ENCODE results near the gene MUCL3.
A peak's percentile ranks its signal among the peaks of the same experiment; 100 is the strongest.
"Not testable (repeated sequence)": the region's sequence is repeated elsewhere in the genome, so short reads cannot be mapped to it uniquely, and the experiment has no call there.

The MUCL3 gene

DNA sequence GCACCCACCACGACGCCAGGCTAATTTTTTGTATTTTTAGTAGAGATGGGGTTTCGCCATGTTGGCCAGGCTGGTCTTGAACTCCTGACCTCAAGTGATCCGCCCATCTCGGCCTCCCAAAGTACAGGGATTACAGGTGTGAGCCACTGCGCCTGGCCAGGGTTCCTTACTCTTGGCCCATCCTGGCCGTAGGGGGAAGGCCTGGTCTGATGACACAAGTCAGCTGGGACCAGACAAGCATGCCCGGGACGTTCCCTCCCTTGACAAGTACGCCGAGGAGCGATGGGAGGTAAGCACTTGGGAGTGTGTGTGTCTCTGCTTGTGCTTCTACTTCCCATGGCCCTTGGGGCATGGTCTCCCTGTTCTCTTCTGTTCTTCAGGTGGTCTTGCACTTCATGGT lies 30.3 kb upstream of the MUCL3 start:
- DNase-seq (ENCODE audit: low spot score): not testable (repeated sequence)

DNA sequence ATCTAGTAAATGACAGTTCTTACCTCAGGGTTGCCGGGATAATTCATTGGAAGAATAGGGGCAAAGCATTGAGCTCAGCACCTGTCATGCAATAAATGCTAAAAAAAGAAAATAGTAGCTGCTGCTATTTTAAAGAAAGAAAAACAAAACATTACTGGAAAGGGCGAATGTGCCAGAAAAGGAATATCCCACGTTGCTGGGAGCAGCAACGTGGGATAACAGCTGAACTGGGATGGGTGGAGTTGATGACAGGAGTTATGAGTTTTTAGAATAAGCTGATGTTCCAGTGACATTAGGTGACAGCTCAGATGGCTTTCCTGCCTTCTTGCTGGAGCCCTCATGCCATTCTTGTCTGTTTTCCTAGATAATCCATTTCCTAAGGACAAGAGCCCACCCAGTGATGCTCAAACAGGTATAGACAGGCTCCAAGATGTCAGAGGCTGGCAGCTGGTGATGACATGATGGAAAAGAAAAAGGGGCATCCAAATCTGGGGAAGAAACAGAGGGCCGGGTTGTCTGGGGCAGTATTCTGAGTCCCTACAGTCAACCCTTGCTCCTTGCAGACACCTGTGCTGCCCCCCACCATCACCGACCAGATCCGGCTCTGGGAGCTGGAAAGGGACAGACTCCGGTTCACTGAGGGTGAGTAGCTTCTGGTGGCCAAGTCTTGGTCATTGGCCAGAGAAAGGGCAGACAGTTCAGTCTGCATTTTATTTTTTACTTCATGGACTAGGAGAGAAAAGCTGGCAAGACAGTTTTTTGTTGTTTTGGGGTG lies 27.8 kb upstream of the MUCL3 start:
- no peak for DNase-seq (ENCODE audit: low spot score)

DNA sequence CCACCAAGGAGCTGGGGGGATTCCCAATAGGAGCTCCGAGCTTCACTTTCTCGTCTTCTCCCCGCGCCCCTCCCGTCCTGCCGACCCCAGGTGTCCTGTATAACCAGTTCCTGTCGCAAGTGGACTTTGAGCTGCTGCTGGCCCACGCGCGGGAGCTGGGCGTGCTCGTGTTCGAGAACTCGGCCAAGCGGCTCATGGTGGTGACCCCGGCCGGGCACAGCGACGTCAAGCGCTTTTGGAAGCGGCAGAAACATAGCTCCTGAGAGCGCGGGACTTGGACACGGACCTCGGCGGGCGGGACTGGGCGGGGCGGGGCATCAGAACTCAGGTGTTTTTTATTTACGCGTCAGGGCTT lies 27.1 kb upstream of the MUCL3 start:
- no peak for DNase-seq (ENCODE audit: low spot score)

DNA sequence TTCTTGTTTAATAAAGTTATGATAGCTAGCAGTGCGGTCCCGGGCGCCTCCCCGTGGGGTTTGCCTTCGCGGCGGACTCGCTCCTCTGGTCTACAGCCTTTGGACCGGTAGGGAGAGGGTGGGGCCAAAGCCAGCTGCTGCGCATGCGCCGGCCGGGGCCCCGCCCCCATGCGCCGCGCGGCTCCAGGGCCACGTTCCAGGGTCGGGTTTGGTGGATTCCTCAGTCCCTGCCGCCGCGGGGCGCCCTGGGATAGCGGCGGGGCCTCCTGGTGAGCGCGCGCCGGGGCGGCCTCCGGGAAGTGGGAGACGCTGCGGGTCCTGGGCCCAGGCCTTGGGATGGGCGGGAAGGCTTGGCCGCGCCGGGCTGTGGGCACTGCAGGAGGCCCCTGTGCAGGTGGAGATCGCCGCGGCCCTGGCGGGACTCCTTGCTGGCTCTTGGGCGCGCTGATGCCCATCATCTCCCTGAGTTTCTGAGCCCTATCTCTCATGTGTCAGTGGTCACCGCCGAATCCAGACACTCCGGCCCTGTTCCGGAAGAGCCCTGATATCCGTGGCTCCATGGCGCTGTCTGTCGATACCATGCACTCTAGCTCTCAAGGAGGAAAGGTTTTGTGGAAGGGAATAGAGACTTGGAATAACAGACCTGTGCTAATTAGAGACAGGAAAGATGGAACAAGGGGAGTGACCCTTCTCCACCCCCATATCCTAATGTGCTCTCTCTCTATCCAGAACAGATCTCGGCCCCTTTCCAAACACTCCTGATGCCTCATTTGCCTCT lies 26.5 kb upstream of the MUCL3 start, which contains the start of gene VARS2:
VARS2 (plus strand) TSS at position 163 of the 778 bp plus-strand sequence; CDS start at position 762, 599 bp downstream.
- peak; percentile 90 for DNase-seq (ENCODE audit: low spot score)

DNA sequence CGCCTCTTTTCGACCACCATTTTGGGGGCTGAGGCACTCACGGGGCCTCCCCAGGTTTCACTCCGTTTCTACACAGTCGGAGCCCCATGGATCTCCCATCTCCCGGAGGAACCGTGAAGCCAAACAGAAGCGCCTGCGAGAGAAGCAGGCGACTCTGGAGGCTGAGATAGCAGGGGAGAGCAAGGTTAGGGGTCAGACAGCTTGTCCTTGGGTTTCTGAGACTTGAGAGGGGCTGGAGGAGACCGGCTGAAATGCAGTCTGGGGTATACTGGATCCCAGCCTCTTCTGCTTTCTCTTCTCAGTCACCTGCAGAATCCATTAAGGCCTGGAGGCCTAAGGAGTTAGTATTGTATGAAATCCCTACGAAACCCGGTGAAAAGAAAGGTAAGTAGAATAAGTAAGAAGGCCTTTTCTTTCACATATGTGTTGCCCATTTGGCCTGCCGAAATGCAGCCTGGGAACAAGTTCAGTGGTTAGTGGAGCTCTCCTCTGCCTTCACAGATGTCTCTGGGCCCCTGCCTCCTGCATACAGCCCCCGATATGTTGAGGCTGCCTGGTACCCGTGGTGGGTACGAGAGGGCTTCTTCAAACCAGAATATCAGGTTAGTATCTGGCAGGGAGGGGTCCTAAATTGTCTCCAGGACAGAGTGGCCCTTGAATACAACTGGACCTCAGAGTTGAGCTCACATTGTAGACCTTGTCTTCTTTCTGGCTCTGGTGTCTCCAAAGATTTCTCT lies 25.8 kb upstream of the MUCL3 start:
- DNase-seq (ENCODE audit: low spot score): no peak

DNA sequence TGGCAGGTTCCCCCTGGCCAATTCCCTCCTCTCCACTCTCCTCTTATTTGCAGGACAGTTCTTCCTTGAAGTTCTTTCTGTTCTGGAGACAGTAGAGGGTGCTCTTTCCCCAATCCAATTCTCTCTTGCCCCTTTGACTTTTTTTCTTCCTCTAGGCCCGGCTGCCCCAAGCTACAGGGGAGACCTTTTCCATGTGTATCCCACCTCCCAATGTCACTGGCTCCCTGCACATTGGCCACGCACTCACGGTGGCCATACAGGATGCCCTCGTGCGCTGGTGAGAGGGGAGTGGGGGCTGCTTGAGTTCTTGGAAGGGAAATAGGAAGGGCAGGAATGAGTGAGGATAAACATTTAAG lies 25.2 kb upstream of the MUCL3 start:
- DNase-seq (ENCODE audit: low spot score): peak; percentile 39

DNA sequence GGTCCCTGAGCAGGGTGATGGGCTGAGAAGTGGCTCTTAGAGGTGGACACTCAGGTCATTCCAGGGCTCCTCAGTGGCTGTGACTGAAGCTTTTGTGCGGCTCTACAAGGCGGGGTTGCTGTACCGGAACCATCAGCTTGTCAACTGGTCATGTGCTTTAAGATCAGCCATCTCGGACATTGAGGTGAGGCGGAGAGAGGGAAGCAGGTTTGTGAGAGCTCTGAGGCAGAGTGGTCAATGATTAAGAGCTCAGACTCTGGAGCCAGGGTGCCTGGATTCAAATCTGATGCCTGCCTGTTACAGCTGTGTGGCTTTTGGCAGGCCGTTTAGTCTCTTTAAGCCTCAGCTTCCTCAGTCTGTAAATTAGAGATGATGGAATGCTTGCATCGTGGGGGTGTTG lies 23.7 kb upstream of the MUCL3 start:
- no peak for DNase-seq (ENCODE audit: low spot score)

DNA sequence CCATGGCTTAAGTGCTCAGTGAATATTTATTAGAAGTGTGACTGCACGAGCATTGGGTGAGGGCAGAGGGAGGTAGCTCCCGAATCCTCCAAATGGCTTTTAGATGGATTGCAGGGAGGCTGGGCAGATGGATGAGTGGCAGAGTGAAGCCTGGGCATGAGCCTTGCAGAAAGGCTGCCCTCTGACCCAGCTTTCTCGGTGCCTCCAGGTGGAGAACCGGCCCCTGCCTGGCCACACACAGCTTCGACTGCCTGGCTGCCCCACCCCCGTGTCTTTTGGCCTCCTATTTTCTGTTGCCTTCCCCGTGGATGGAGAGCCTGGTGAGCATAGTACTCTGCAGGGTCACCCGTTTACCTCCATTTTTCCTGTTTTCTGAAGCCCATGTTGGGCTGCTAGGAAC lies 23.3 kb upstream of the MUCL3 start:
- no peak for DNase-seq (ENCODE audit: low spot score)

DNA sequence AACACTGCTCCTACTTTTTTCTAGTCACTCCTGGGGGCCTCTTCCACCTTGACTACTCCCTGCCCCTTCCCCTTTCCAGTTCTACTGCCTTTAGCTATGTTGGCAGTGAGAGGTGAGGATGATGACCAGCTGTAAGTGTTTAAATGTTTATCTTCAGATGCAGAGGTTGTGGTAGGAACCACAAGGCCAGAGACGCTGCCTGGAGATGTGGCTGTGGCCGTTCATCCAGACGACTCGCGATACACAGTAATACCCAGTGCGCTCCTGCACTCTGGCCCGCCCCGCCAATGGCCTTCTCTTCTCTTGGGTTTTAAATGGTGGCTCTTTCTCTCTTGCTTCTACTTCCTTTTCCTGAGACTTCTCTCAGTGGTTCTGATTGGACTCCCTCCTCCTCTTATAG lies 22.1 kb upstream of the MUCL3 start:
- DNase-seq (ENCODE audit: low spot score): no peak

DNA sequence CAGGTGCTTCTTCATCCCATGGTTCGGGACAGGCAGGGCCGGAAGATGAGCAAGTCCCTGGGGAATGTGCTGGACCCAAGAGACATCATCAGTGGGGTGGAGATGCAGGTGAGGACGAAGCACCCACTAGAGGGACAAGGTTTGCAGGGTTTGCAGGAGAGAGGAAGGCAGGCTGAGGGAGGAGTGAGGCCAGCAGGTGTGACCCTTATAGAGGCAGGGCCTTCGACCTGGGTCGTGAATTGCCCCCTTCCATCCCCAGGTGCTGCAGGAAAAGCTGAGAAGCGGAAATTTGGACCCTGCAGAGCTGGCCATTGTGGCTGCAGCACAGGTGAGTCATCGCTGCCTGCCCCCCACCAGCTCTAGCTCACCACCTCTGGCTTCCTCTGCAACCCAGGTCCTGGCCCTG lies 18.3 kb upstream of the MUCL3 start:
- no peak for DNase-seq (ENCODE audit: low spot score)

DNA sequence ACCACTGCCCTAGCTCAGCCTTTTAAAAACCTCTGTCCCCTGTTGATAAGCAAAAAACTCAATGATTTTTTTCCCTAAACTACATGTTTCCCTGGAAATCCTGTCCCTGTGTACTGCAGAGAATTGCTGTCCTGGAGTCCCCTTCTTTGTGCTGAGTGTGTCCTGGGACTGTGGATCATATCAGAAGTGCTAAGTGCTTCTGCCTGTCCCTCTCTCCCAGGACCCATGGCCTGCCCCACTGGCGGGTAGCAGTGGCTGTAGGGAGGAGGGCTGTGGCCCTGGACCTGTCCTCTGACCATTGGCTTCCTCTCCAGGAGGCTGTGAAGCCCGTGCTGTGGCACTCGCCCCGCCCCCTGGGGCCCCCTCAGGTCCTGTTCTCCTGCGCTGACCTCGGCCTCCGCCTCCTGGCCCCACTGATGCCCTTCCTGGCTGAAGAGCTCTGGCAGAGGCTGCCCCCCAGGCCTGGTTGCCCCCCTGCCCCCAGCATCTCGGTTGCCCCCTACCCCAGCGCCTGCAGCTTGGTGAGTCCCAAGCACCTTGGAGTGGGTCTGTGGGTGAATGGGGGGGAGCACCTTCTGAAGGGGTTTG lies 16.6 kb upstream of the MUCL3 start:
- DNase-seq (ENCODE audit: low spot score): not testable (repeated sequence)

DNA sequence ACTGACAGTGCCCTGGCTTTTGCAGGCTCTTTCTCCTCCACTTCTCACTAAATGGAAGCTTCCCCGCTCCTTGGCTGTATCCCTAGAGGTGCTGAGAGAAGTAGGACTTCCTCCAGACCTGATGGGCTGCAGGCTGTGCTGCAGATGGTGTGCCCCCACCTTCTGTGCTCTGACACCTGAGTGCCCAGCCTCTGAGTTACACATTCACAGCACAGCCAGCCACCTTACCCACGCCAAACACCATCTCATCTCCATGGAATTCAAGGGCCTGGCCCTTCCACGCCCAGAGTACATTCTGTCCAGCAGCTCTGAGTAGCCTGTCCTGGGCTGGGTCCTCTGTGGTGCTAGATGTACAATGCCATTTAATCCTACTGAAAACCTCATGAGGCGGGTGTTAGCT lies 14.1 kb upstream of the MUCL3 start:
- DNase-seq (ENCODE audit: low spot score): no peak

DNA sequence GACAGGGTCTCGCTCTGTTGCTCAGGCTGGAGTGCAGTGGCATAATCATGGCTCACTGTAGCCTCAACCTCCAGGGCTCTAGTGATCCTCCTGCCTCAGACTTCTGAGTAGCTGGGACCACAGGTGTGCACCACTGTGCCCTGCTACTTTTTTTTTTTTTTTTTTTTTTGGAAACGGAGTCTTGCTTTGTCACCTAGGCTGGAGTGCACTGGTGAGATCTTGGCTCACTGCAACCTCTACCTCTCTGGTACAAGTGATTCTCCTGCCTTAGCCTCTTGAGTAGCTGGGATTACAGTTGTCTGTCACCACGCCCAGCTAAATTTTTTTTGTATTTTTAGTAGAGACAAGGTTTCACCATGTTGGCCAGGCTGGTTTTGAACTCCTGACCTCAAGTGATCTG lies 13.7 kb upstream of the MUCL3 start:
- DNase-seq (ENCODE audit: low spot score): not testable (repeated sequence)

DNA sequence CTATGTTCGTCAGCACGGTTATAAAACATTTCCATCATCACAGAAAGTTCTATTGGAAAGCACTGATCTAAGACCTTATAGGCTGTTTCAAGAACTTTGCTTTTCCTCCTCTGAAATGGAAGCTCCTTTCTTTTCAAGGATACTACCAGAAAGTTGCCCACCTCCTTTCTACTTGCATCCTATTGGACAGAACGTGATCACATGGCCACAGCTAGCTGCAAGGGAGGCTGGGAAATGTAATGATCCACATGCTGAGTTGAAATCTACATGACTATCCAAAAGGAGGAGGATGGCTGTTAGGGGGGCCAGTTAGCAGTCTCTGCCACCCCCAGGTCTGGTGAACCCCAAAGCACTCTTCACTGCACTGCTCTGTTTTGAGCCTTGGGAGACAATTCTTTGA lies 12.1 kb upstream of the MUCL3 start:
- DNase-seq (ENCODE audit: low spot score): no peak

DNA sequence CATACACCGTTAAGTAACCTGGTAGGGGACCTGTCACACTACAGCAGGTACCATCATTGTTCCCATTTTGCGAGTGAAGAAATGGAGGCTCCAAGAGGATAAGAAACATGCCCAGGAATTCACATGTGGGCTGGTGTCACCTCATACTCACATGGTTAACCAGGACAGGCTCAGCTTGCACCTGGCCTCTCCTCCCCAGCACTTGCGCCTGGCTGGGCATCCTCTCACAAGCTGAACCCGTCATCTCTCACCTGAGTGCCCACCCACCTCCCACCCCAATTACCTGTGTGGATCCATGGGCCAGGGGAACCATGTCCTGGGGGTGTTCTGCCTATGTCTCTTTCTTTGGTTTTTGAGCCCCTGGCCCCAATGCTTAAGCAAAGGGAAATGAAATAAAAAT lies 10.3 kb upstream of the MUCL3 start:
- DNase-seq (ENCODE audit: low spot score): no peak

DNA sequence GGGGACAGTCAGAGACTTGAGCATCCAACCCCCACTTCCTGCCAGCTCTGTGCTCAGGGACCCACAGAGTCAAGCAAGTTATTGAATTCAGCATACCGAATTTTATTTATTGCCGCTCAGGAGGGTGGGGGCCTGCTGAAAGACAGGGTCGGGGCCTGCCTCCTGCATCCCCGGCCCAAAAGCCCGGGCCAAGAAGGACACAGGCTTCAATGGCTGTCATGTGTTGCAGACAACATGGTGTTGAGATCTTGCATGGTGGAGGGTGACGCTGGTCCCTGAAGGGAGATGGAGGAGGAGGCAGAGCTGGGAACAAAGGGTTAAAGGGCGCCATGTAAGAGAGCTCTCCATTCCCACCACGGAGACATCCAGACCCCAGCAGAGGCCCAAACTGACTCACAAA lies 9.5 kb upstream of the MUCL3 start:
- no peak for DNase-seq (ENCODE audit: low spot score)

DNA sequence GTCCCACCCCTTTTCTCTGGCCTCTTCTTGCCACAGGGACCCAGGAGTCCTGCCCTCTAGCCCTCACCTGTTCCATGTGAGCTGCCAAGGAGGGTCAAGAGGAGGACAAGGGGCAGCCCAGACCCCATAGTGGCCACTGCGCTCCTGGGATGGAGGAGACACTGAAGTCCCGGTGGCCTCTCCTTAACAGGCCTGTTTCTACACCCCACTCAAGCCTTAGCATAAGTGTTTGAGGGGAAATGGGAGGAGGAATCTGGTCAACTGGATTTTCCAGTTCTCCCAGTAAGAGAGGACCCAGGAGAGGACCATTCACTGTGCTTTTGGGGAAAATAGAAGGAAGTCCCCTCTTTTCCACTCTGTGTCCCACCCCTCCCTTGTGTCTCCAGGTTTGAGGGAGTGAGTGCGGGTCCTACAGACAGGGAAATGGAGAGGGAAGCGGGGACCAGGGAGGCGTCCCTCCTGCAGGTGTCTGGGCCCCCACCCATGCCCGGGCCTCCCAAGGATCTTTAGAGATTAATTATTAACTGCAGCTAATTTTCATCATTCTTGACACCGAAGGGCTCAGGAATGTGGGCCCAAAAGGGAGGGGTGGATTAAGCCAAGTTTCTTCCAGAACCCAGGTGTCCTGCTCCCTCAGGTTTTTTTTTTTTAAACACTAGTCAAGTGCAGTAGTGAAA lies 8.7 kb upstream of the MUCL3 start, which contains the start of gene SFTA2:
SFTA2 (minus strand) TSS at position 202 of the 677 bp plus-strand sequence; CDS start at position 128, 74 bp downstream.
- no peak for DNase-seq (ENCODE audit: low spot score)

DNA sequence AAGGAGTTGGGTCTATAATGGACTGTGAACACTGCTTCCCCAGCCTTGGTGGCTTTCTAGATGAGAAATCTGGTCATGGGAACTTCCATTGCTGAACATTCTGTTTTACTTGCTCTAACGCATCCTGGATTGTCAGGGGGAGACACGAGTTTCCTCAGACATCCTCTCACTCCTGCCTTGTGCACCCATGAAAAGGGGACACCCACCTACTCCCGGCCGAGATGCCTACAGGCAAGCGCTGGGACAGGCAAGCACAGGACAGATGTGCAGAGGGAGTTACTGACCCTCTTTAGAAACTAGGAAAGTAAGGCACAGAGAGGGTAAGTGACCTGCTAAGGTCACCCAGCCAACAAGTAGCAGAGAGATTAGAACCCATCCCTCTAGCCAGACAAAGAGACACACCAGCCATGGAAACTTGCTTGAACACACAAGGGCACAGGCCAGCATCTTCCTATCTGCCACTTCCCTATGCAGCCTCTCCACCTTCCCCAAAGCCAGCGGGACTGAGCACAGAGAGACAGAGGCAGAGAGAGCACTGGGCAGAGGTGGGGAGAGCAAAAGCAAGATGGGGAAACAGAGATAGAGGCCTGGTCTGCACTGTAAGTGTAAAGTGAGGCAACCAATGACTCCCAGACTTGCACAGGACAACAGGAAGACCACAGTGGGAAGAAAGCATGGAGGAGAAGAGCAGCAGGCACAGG lies 8.0 kb upstream of the MUCL3 start:
- DNase-seq (ENCODE audit: low spot score): no peak

DNA sequence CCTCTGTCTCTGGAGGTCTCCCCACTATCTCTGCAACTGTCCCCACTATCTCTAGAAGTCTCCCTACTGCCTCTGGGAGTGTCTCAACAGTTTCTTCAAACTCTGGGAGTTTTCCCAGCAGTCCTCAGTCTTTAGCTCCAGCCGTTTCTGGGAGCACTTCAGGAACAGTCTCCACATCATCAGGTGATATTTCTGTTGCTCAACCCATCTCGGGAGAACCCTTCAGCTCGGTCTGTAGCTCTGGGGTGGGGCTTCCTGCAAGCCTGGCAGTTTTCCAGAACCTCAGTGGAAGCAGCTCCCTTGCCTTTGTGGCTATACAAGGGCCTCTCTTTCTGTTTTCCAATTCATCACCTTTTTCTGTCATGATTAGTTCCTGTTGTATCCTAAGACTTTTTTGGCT lies 5.8 kb upstream of the MUCL3 start:
- no peak for DNase-seq (ENCODE audit: low spot score)

DNA sequence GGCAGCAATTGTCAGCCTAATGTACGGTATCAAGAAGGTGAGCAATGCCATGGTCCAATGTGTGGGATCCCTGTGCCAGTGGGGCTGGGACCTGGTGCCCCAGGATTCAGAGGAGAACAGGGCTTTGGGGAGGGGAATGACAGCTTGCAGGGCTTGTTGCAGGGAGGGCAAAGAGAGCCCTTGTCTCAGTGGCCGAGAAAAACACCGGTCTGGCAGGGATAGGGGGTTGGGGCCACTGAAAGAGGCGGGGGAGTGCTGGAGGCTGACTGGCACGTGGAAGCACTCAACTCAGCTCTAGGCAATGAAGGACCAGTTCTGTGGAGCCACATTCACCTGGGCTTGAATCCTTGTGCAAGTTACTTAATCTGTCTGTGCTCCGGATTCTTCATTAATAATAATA lies 3.5 kb upstream of the MUCL3 start:
- DNase-seq (ENCODE audit: low spot score): no peak

DNA sequence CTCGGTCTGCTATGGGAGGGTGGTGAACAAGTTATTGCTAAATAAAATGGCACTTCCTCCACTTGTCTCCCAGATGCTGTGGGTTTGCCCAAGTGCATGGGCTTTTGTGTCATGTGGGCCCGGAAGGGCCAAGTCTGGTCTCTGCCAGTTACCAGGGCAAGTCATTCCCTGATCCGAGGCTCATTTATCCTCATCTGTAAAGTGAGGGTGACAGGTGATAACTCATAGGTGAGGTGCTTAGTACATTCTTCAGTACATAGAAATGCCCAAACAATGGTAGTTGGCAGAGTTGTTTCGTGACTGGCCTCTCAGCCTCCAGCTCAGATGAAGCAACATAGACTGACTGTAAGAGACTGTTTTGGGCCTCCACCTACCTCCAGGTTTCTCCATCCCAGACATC lies 2.0 kb upstream of the MUCL3 start:
- no peak for DNase-seq (ENCODE audit: low spot score)

All from activated CD4-positive, alpha-beta T cell treated with anti-CD3 and anti-CD28 coated beads, Interleukin-2, Interleukin-4, amounts not matched to agents 100 ng/mL and 50 ng/mL, durations not matched to agents 16 hours and 8 hours (primary cell).